ENCODE data around the gene TBC1D1. TPM values are rescaled to one million over a fixed set of nuclear protein-coding genes. Genes with fewer than 3 reads are reported as not detected.

The TBC1D1 gene
- polyA plus RNA-seq, 1 donor from 2014 or later, result 23.2 TPM

DNA sequence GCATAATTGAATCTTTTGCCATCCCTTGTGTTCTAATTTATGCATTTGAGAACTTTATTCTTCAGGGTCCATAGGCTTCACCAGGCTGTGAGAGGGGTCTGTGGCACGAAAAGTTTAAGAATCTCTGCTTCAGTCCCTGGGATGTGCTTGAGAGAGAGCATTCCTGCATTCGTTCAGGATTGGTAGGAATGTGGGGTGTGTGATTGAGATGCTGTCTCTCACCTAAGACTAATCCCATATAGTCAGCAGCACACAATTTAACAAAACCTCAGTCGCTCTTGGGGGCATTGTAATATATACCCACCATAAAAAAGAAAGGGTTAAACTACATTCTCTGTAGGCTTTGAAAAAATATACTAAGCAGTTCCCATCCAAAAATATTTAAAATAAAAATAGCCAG, 111.0 kb downstream of the TBC1D1 start:
- TF ChIP-seq RAD21 (conservative IDR thresholded peaks at IDR 0.05) (no peak), MXI1 (conservative IDR thresholded peaks at IDR 0.05; ENCODE audit: poor library complexity, severe bottlenecking) (no peak), POLR2AphosphoS5 (IDR thresholded peaks at IDR 0.05) (no peak), EZH2 (IDR thresholded peaks at IDR 0.05; ENCODE audit: borderline replicate concordance, insufficient read depth, low read length, poor library complexity, severe bottlenecking) (no peak), TAF1 (IDR thresholded peaks at IDR 0.05; ENCODE audit: low read depth) (no peak), EP300 (conservative IDR thresholded peaks at IDR 0.05; ENCODE audit: poor library complexity, severe bottlenecking) (no peak), SMC3 (conservative IDR thresholded peaks at IDR 0.05; ENCODE audit: poor library complexity) (no peak)
- TF ChIP-seq, protein P1, sequence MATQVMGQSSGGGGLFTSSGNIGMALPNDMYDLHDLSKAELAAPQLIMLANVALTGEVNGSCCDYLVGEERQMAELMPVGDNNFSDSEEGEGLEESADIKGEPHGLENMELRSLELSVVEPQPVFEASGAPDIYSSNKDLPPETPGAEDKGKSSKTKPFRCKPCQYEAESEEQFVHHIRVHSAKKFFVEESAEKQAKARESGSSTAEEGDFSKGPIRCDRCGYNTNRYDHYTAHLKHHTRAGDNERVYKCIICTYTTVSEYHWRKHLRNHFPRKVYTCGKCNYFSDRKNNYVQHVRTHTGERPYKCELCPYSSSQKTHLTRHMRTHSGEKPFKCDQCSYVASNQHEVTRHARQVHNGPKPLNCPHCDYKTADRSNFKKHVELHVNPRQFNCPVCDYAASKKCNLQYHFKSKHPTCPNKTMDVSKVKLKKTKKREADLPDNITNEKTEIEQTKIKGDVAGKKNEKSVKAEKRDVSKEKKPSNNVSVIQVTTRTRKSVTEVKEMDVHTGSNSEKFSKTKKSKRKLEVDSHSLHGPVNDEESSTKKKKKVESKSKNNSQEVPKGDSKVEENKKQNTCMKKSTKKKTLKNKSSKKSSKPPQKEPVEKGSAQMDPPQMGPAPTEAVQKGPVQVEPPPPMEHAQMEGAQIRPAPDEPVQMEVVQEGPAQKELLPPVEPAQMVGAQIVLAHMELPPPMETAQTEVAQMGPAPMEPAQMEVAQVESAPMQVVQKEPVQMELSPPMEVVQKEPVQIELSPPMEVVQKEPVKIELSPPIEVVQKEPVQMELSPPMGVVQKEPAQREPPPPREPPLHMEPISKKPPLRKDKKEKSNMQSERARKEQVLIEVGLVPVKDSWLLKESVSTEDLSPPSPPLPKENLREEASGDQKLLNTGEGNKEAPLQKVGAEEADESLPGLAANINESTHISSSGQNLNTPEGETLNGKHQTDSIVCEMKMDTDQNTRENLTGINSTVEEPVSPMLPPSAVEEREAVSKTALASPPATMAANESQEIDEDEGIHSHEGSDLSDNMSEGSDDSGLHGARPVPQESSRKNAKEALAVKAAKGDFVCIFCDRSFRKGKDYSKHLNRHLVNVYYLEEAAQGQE (IDR thresholded peaks at IDR 0.05; ENCODE audit: borderline replicate concordance), result no peak
- TF ChIP-seq, protein P2, sequence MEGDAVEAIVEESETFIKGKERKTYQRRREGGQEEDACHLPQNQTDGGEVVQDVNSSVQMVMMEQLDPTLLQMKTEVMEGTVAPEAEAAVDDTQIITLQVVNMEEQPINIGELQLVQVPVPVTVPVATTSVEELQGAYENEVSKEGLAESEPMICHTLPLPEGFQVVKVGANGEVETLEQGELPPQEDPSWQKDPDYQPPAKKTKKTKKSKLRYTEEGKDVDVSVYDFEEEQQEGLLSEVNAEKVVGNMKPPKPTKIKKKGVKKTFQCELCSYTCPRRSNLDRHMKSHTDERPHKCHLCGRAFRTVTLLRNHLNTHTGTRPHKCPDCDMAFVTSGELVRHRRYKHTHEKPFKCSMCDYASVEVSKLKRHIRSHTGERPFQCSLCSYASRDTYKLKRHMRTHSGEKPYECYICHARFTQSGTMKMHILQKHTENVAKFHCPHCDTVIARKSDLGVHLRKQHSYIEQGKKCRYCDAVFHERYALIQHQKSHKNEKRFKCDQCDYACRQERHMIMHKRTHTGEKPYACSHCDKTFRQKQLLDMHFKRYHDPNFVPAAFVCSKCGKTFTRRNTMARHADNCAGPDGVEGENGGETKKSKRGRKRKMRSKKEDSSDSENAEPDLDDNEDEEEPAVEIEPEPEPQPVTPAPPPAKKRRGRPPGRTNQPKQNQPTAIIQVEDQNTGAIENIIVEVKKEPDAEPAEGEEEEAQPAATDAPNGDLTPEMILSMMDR (IDR thresholded peaks at IDR 0.05; ENCODE audit: poor library complexity, severe bottlenecking), result no peak
- Histone ChIP-seq H3F3A (ENCODE audit: insufficient read depth, low read length, poor library complexity, severe bottlenecking) (no peaks in the 10 kb centered on the region), H3K9me2 (ENCODE audit: insufficient read depth, low read length) (no peaks in the 10 kb centered on the region), H3K36me3 (ENCODE audit: insufficient read depth, low read length) (no peaks in the 10 kb centered on the region), H3K27me3 (ENCODE audit: insufficient read depth, low read depth, low read length) (no peaks in the 10 kb centered on the region), H4K20me1 (ENCODE audit: insufficient read depth) (no peaks in the 10 kb centered on the region), H2AFZ (ENCODE audit: low read depth, low read length) (no peak overlapping the region), H3K4me3 (ENCODE audit: low read length) (no peak overlapping the region), H3K4me2 (ENCODE audit: low read length) (no peak overlapping the region), H3K79me2 (replicated peaks; ENCODE audit: insufficient read depth, low read length) (no peaks in the 10 kb centered on the region), H3K27ac (ENCODE audit: low read length) (no peak overlapping the region), H3K9me3 (ENCODE audit: low read length) (no peaks in the 10 kb centered on the region), H3K9ac (ENCODE audit: low read length) (no peak overlapping the region)

DNA sequence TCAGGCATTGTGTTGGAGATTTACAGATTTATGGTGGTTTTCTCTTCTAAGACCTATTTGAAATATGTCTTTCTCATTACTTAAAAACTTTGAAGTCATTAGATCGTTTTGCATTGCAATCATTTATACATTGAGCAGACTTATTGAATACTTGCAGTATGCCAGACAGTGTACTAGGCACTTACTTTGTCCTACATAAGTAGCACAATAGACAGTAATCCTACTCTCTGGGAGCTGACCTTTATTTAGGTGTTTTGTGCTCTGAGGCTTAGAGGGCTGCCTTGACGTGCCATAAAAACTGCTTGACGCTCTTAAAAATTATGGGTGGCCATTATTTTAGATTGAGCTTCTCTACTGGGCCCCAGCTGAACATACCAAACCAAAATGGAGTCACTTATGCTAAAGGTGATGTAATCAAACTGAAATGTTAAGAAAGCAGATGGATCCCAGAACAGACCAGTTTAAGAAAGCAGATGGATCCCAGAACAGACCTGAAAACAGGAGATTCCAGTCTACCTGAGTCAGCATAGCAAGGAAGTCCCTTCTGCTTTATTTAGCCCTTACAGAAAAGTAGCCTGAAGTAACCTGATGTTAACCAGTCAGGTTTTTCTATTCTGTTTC, 111.7 kb downstream of the TBC1D1 start:
- no peak overlapping the region for H3K4me2 ChIP-seq (ENCODE audit: low read length)
- no peaks in the 10 kb centered on the region for H4K20me1 ChIP-seq (ENCODE audit: insufficient read depth)
- no peaks in the 10 kb centered on the region for H3K79me2 ChIP-seq (replicated peaks; ENCODE audit: insufficient read depth, low read length)
- no peak overlapping the region for H2AFZ ChIP-seq (ENCODE audit: low read depth, low read length)
- H3K9me3 ChIP-seq (ENCODE audit: low read length), result no peaks in the 10 kb centered on the region
- H3K27me3 ChIP-seq (ENCODE audit: insufficient read depth, low read depth, low read length), result no peaks in the 10 kb centered on the region
- no peak for TF ChIP-seq RAD21 (conservative IDR thresholded peaks at IDR 0.05)
- no peak for TF ChIP-seq SMC3 (conservative IDR thresholded peaks at IDR 0.05; ENCODE audit: poor library complexity)
- H3F3A ChIP-seq (ENCODE audit: insufficient read depth, low read length, poor library complexity, severe bottlenecking), result no peaks in the 10 kb centered on the region
- no peak overlapping the region for H3K9ac ChIP-seq (ENCODE audit: low read length)
- no peaks in the 10 kb centered on the region for H3K9me2 ChIP-seq (ENCODE audit: insufficient read depth, low read length)
- no peak overlapping the region for H3K27ac ChIP-seq (ENCODE audit: low read length)
- H3K4me3 ChIP-seq (ENCODE audit: low read length), result no peak overlapping the region
- H3K36me3 ChIP-seq (ENCODE audit: insufficient read depth, low read length), result no peaks in the 10 kb centered on the region

All from neural cell (in vitro differentiated cells).